T-helper 17 cell (primary cell): ENCODE data around the gene PPP2R1A. TPM values are rescaled to one million over a fixed set of nuclear protein-coding genes. Genes with fewer than 3 reads are reported as not detected.

Source experiments
- ATAC-seq: fragments of 150-1000 bp; cut with Tn5 transposase; 2 replicates; pipeline ENCODE4 v1.10.0; 2021; ENCODE audit warnings: mild to moderate bottlenecking, moderate library complexity
- DNase-seq, 3 donors: peaks; one replicate each; pipeline versions ENCODE4 v3.0.0 to v3.0.0-alpha.2; 2020 to 2021
- H3K9me3 ChIP-seq: one replicate; pipeline ENCODE4 v1.7.0; 2013; ENCODE audit warnings: low read length, mild to moderate bottlenecking; ENCODE audit not compliant: control insufficient read depth, poor library complexity, severe bottlenecking
- H3K27ac Mint-ChIP-seq: one replicate; pipeline ENCODE4 v1.8.0; 2022; ENCODE audit warnings: mild to moderate bottlenecking, moderate library complexity, mixed read lengths
- H3K27me3 Mint-ChIP-seq: one replicate; pipeline ENCODE4 v1.8.0; 2022; ENCODE audit warnings: mixed read lengths
- H3K36me3 Mint-ChIP-seq: one replicate; pipeline ENCODE4 v1.8.0; 2022; ENCODE audit warnings: low read depth, mixed read lengths
- H3K4me1 Mint-ChIP-seq: one replicate; pipeline ENCODE4 v1.8.0; 2022; ENCODE audit warnings: mild to moderate bottlenecking, mixed read lengths
- H3K4me3 Mint-ChIP-seq: one replicate; pipeline ENCODE4 v1.8.0; 2022; ENCODE audit warnings: mild to moderate bottlenecking, moderate library complexity, mixed read lengths
- total RNA-seq, 4 donors: library from RNA in 2 of 4; stranded (reverse) in 2 of 4; gene quantifications; one replicate each; pipeline ENCODE4 v1.2.3 and lab custom pipeline; 2022 to 2026

Gene PPP2R1A
- total RNA-seq, 2 donors from 2014 or later = 173 to 180 TPM

GRCh38 chr19:52212572-52213255 is 22.9 kb downstream of the PPP2R1A start:
- H3K9me3 ChIP-seq = no peaks in the 10 kb centered on the region
- DNase-seq = no peak
- no peak overlapping the region for H3K27ac Mint-ChIP-seq
- H3K27me3 Mint-ChIP-seq = no peaks in the 10 kb centered on the region
- H3K4me1 Mint-ChIP-seq = peaks cover 8% of the 10 kb centered on the region
- no peak for ATAC-seq
- H3K36me3 Mint-ChIP-seq = peaks cover 13% of the 10 kb centered on the region
- peak overlapping the region; percentile 45 for H3K4me3 Mint-ChIP-seq

GRCh38 chr19:52214241-52214640 is 24.4 kb downstream of the PPP2R1A start:
- no peak for ATAC-seq
- peaks cover 10% of the 10 kb centered on the region for H3K4me1 Mint-ChIP-seq
- no peak overlapping the region for H3K27ac Mint-ChIP-seq
- H3K4me3 Mint-ChIP-seq = no peak overlapping the region
- H3K36me3 Mint-ChIP-seq = peaks cover 15% of the 10 kb centered on the region
- H3K27me3 Mint-ChIP-seq = no peaks in the 10 kb centered on the region
- H3K9me3 ChIP-seq = no peaks in the 10 kb centered on the region
- DNase-seq = no peak

- Mint-ChIP-seq H3K36me3 (peaks cover 26% of the 10 kb centered on the region), H3K27ac (no peak overlapping the region), H3K4me3 (no peak overlapping the region)
These were observed 26.5 kb downstream of the PPP2R1A start for GRCh38 chr19:52216401-52216800.

GRCh38 chr19:52217576-52217975 is 27.7 kb downstream of the PPP2R1A start:
- Mint-ChIP-seq H3K4me3 (peak overlapping the region; percentile 37), H3K36me3 (peaks cover 24% of the 10 kb centered on the region), H3K4me1 (peaks cover 12% of the 10 kb centered on the region), H3K27me3 (no peaks in the 10 kb centered on the region), H3K27ac (peak overlapping the region; percentile 37)
- H3K9me3 ChIP-seq = no peaks in the 10 kb centered on the region
- ATAC-seq (no peak), DNase-seq (no peak)

More at GRCh38 chr19:52216401-52216800, 26.5 kb downstream of the PPP2R1A start:
- ATAC-seq = no peak
- Mint-ChIP-seq H3K4me1 (peaks cover 12% of the 10 kb centered on the region), H3K27me3 (no peaks in the 10 kb centered on the region)
- H3K9me3 ChIP-seq = no peaks in the 10 kb centered on the region
- DNase-seq = no peak

GRCh38 chr19:52219611-52220010 is 29.8 kb downstream of the PPP2R1A start:
- peaks cover 21% of the 10 kb centered on the region for H3K36me3 Mint-ChIP-seq
- DNase-seq = no peak
- no peak overlapping the region for H3K4me3 Mint-ChIP-seq
- H3K4me1 Mint-ChIP-seq = peaks cover 9% of the 10 kb centered on the region
- peak overlapping the region; percentile 43 for H3K27ac Mint-ChIP-seq
- no peak for ATAC-seq
- H3K27me3 Mint-ChIP-seq = no peaks in the 10 kb centered on the region
- no peaks in the 10 kb centered on the region for H3K9me3 ChIP-seq

- H3K27ac Mint-ChIP-seq = peak overlapping the region; percentile 32
- H3K4me3 Mint-ChIP-seq = no peak overlapping the region
- no peaks in the 10 kb centered on the region for H3K27me3 Mint-ChIP-seq
- peaks cover 21% of the 10 kb centered on the region for H3K36me3 Mint-ChIP-seq
- no peaks in the 10 kb centered on the region for H3K9me3 ChIP-seq
- H3K4me1 Mint-ChIP-seq = peaks cover 9% of the 10 kb centered on the region
- DNase-seq (no peak), ATAC-seq (no peak)
These were observed 31.2 kb downstream of the PPP2R1A start for GRCh38 chr19:52221031-52221430.

- ATAC-seq = no peak
- Mint-ChIP-seq H3K4me3 (no peak overlapping the region), H3K36me3 (peaks cover 22% of the 10 kb centered on the region), H3K4me1 (peaks cover 9% of the 10 kb centered on the region), H3K27me3 (no peaks in the 10 kb centered on the region), H3K27ac (no peak overlapping the region)
- no peak for DNase-seq
- H3K9me3 ChIP-seq = no peaks in the 10 kb centered on the region
These were observed 32.1 kb downstream of the PPP2R1A start for GRCh38 chr19:52221831-52222375.

GRCh38 chr19:52224211-52224610 is 34.4 kb downstream of the PPP2R1A start:
- ATAC-seq = no peak
- H3K27ac Mint-ChIP-seq = peak overlapping the region; percentile 53
- no peak for DNase-seq
- H3K36me3 Mint-ChIP-seq = peaks cover 17% of the 10 kb centered on the region
- no peak overlapping the region for H3K4me3 Mint-ChIP-seq
- H3K9me3 ChIP-seq = no peaks in the 10 kb centered on the region
- H3K27me3 Mint-ChIP-seq = no peaks in the 10 kb centered on the region
- peaks cover 6% of the 10 kb centered on the region for H3K4me1 Mint-ChIP-seq

- DNase-seq (no peak), ATAC-seq (no peak)
- H3K9me3 ChIP-seq = no peaks in the 10 kb centered on the region
- peaks cover 3% of the 10 kb centered on the region for H3K4me1 Mint-ChIP-seq
- no peaks in the 10 kb centered on the region for H3K27me3 Mint-ChIP-seq
- peak overlapping the region; percentile 73 for H3K27ac Mint-ChIP-seq
- peaks cover 6% of the 10 kb centered on the region for H3K36me3 Mint-ChIP-seq
- no peak overlapping the region for H3K4me3 Mint-ChIP-seq
These were observed 36.8 kb downstream of the PPP2R1A start for GRCh38 chr19:52226652-52227051.

GRCh38 chr19:52227196-52227940 is 37.5 kb downstream of the PPP2R1A start:
- H3K27ac Mint-ChIP-seq = peak overlapping the region; percentile 73

GRCh38 chr19:52227980-52228379 is 38.1 kb downstream of the PPP2R1A start:
- DNase-seq (no peak), ATAC-seq (peak; percentile 20)
- H3K9me3 ChIP-seq = no peaks in the 10 kb centered on the region
- Mint-ChIP-seq H3K27me3 (no peaks in the 10 kb centered on the region), H3K4me1 (peaks cover 5% of the 10 kb centered on the region), H3K4me3 (no peak overlapping the region), H3K36me3 (peaks cover 8% of the 10 kb centered on the region), H3K27ac (no peak overlapping the region)

More at GRCh38 chr19:52227196-52227940, 37.5 kb downstream of the PPP2R1A start:
- H3K4me3 Mint-ChIP-seq = no peak overlapping the region
- H3K36me3 Mint-ChIP-seq = peaks cover 8% of the 10 kb centered on the region
- DNase-seq (no peak), ATAC-seq (no peak)
- peaks cover 5% of the 10 kb centered on the region for H3K4me1 Mint-ChIP-seq
- H3K27me3 Mint-ChIP-seq = no peaks in the 10 kb centered on the region
- H3K9me3 ChIP-seq = no peaks in the 10 kb centered on the region

- Mint-ChIP-seq H3K4me1 (peaks cover 5% of the 10 kb centered on the region), H3K27me3 (no peaks in the 10 kb centered on the region), H3K27ac (peak overlapping the region; percentile 39), H3K4me3 (no peak overlapping the region), H3K36me3 (peaks cover 5% of the 10 kb centered on the region)
- DNase-seq = no peak
- H3K9me3 ChIP-seq = no peaks in the 10 kb centered on the region
- no peak for ATAC-seq
These were observed 39.7 kb downstream of the PPP2R1A start for GRCh38 chr19:52229524-52229923.

GRCh38 chr19:52230685-52231084 is 40.8 kb downstream of the PPP2R1A start:
- peak overlapping the region; percentile 39 for H3K27ac Mint-ChIP-seq
- H3K4me1 Mint-ChIP-seq = peaks cover 8% of the 10 kb centered on the region

More at GRCh38 chr19:52230685-52231084, 40.8 kb downstream of the PPP2R1A start:
- no peaks in the 10 kb centered on the region for H3K9me3 ChIP-seq
- ATAC-seq (no peak), DNase-seq (no peak)
- no peak overlapping the region for H3K4me3 Mint-ChIP-seq
- H3K27me3 Mint-ChIP-seq = no peaks in the 10 kb centered on the region
- peaks cover 5% of the 10 kb centered on the region for H3K36me3 Mint-ChIP-seq
